Measurements from ENCODE around the gene ENDOG.

GRCh38 chr9:128860937-128861336, 42.6 kb downstream of the ENDOG start:
- no peak for TF ChIP-seq CTCF (IDR thresholded peaks at IDR 0.05; ENCODE audit: poor library complexity, severe bottlenecking)
- TF ChIP-seq MXI1 (conservative IDR thresholded peaks at IDR 0.05; ENCODE audit: poor library complexity, severe bottlenecking), result no peak
- no peak for TF ChIP-seq EZH2 (IDR thresholded peaks at IDR 0.05; ENCODE audit: borderline replicate concordance, insufficient read depth, low read length, poor library complexity, severe bottlenecking)
- TF ChIP-seq TAF1 (IDR thresholded peaks at IDR 0.05; ENCODE audit: low read depth), result no peak
- no peak for TF ChIP-seq POLR2AphosphoS5 (IDR thresholded peaks at IDR 0.05)
